NCI-H1436 (cell line): Measurements from ENCODE around the gene CEACAM5.
"Not testable (repeated sequence)": the region's sequence is repeated elsewhere in the genome, so short reads cannot be mapped to it uniquely, and the experiment has no call there.

ENCODE experiments used
- DNase-seq: peaks from one replicate; lab custom pipeline; 2025; lab: John Stamatoyannopoulos, UW

CEACAM5 gene

GRCh38 chr19:41740415-41741243 lies 32.2 kb downstream of the CEACAM5 start:
- DNase-seq: no peak

DNA sequence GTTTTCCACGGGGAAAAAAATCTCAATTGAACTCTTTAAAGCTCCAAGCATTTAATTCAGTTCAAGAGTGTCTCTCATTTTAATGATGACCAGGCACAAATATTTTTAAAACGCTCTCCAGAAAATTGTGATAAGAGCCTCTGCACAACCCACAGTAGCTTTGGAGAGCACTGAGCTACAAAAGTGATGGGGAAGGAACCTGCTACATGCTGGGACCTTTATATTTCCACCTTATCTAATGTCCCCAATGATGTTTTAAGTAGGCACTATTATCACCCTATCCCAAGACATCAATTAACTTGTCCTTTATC lies 32.8 kb downstream of the CEACAM5 start:
- DNase-seq: no peak

DNA sequence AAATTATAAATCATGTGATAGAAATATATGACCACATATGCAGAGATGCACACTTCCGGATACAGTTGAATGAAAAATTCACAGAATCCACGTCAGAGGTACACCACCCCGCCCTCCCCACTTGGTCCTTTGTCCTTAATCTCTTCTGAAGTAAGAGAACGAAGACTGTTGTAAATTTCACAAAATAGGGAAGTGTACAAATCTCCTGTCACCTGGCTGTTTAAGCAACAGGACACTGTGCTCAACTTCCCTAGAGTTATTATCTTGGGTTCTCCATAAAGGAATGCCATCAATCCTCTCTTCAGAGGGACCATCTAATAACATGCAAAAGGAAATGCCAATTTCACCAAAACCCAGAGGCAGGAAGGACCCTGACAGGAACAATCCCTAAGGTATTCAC lies 36.4 kb downstream of the CEACAM5 start:
- no peak for DNase-seq

- DNase-seq: no peak
These were observed 37.3 kb downstream of the CEACAM5 start for GRCh38 chr19:41745756-41746155.

DNA sequence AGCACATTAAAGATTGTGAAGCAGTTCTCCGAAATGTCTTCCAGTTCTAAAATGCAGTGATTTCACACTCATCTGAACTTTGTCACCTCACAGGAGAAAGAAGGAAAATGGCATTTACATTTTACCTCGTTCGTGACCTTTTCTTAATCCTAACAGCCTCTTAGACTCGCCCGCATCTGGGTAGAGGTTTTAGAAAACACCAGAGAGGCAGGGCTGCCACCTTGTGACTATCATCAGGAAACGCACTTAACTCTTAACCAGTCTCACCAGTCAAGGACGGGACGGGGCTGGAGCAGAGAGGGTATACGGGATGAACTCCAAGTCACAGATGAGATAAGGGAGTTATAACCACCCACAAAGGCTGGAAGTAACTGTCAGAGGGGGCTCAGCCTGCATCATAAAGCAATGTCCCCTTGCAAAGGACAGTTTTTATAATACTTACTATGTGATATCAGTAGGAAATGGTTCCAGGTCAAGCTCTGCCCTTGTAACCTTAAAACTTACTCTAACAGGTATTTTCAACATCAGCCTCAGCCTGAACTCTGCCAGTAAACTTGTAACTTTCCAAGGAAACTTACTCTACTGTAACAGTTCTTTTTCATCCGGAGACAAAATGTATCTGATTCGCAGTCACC lies 38.3 kb downstream of the CEACAM5 start:
- DNase-seq: peak; percentile 81

GRCh38 chr19:41748012-41748411 lies 39.6 kb downstream of the CEACAM5 start:
- no peak for DNase-seq

DNA sequence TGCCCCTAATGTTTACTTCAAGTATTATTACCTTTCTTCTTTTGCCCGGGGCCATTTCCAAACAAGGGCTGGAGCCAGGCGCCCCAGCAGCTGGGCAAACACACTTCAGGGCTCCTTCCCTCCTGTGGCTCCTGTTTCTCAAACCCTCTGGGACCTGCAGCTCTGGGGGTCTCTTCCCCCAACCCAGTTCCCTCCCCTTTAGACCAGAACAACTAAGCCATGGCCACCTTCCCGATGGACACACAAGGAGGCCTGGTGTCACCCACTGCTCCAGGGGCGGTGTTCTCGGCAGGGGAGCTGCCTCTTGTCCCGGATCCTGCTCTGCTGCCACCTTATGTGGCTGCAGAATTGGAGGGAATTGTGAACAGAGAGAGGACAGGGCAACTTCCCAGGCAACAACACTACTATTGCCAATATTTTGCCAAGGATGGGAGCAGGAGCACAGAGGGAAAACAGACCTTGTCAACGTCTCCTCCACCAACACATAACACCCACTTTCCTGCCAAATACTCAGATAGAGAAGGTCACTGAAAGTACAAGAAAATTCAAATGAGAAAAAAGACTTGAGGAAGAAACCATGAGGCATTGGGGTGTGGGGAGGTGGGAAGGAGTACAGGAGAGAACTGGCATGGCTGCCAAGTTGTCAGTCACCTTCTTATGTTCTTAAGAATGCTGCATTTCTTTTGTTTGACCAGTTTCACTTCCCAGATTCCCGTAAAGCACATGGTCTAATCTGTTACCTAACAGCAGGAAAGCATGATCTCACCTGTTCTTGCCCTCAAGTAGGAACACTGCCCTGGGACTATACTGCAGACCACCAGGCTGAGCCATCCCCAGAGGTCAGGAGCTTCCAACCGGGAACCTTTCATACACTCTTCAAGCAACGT lies 42.1 kb downstream of the CEACAM5 start:
- not testable (repeated sequence) for DNase-seq

- peak; percentile 55 for DNase-seq
These were observed 44.7 kb downstream of the CEACAM5 start for GRCh38 chr19:41753159-41753558.

GRCh38 chr19:41753936-41754529 lies 45.6 kb downstream of the CEACAM5 start:
- DNase-seq: peak; percentile 85

DNA sequence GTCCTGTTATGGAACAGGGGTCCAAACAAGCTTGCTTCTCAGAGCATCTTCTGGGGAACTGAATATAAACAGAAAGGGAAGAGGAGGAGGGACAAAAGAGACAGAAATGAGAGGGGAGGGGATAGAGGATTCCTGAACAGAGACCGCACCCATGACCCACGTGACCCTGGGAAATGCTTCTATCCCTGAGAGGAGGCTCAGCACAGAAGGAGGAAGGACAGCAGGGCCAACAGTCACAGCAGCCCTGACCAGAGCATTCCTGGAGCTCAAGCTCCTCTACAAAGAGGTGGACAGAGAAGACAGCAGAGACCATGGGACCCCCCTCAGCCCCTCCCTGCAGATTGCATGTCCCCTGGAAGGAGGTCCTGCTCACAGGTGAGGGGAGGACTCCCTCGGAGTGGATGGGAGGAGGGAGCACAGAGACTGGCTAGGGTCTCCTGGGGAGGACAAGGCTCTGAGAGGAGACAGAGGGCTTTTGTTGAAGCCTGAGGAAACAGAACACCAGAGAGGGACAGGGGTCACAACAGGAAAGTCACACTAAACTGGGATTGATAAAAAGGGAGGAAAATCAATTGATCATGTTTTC lies 47.0 kb downstream of the CEACAM5 start, which contains the start of gene CEACAM6:
TSS of gene CEACAM6 (plus strand) at position 203 of the 586 bp plus-strand sequence. CDS start at position 312, 109 bp downstream.
- no peak for DNase-seq

DNA sequence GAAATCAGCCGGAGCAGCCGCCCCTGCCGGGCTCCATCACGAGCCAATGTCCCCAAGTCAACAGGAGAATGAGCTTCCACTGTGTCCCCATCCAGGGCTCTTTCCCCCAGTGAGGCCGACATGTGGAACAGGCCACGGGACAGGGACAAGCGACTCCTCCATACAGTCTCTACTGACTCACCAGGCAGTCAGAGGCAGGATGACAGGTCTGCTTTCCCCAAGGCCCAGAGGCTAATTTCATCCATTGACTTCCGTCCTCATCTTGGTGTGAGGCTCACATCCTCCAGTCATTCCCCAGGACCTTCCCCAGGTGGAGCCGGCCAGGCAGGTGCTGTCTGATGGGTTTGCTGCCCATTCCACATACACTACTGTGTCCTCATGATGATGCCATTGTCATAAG lies 50.4 kb downstream of the CEACAM5 start:
- no peak for DNase-seq

DNA sequence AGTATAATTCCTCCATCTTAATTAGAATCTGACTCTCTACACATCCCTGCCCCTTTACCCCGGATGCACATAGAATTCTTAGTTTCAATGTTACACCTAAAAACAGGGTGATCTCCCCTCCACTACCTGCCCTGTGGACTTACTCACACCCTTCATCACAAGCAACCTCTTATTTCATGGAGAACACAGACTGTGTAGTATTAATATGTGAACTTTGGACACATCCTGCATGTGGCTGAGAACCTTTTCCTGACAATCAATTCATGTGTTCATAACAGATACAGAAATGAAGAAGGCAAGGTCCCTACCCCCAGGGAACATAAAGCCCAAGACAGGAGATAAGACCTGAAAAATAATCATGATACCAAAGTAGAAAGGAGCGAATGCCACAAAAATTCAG lies 58.7 kb downstream of the CEACAM5 start:
- DNase-seq: no peak

- DNase-seq: not testable (repeated sequence)
These were observed 59.7 kb downstream of the CEACAM5 start for GRCh38 chr19:41768105-41768504.

DNA sequence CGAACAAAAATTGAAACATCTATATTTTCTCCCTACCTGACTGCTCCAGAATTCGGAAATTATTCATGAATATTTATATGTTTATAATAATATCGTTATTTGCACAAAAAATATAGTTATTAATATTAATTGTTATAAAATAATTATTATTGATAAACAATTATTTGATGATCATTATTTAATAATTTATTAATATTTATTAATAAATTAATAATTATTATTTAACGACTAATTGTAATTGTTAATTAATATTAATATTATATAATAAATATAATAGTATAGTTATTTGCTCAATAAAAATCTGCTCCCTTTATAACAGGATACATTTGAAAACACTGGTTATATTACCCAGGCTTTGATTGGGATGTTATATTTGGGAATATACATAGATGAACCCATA lies 61.2 kb downstream of the CEACAM5 start:
- DNase-seq: no peak

- no peak for DNase-seq
These were observed 63.0 kb downstream of the CEACAM5 start for GRCh38 chr19:41771410-41771809.

DNA sequence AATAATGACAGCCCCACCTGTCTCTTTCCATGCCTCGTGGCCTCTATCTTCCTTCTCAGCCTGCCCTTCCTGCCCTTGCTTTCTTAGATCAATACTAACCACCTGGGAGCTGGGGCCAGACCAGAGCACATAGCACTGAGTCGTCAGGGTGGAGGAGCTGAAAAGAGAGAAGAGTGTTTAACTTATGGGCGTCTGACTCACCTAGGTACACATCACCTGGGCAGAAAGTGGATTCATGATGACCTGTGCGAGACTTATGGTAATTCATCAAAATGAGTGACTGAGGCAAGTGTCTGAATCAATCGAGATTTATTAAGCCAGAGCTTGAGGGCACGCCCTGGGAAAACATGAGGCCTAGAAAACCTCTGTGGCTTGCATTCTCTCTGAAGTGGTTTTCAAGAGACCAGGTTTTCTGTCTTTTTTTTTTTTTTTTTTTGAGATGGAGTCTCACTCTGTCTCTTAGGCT lies 66.1 kb downstream of the CEACAM5 start:
- DNase-seq: no peak

- DNase-seq: no peak
These were observed 68.3 kb downstream of the CEACAM5 start for GRCh38 chr19:41776700-41777099.
